ENCODE data around the gene SLC22A1. TPM values are rescaled to one million over a fixed set of nuclear protein-coding genes. Genes with fewer than 3 reads are reported as not detected.

Gene SLC22A1
- polyA plus RNA-seq, 1 of the 3 experiments (the other 2 are of a cell fraction), result 0.20 TPM

DNA sequence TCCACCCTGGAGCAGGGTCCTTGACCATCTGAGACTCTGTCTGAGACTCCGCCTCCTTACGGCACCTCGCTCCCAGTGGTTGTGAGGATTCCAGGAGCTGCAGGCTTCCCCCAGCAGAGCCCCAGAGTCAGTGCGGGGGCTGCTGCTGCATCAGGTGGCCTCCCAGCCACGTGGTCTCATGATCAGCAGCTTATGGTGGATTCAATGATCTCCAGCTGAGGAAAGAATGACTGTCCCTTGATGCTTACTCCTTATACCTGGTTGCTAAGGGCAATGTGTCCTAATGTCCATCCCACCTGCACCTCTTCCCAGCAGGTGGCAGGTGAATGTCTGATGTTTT, 40.0 kb downstream of the SLC22A1 start (continued):
- TF ChIP-seq, protein P1, sequence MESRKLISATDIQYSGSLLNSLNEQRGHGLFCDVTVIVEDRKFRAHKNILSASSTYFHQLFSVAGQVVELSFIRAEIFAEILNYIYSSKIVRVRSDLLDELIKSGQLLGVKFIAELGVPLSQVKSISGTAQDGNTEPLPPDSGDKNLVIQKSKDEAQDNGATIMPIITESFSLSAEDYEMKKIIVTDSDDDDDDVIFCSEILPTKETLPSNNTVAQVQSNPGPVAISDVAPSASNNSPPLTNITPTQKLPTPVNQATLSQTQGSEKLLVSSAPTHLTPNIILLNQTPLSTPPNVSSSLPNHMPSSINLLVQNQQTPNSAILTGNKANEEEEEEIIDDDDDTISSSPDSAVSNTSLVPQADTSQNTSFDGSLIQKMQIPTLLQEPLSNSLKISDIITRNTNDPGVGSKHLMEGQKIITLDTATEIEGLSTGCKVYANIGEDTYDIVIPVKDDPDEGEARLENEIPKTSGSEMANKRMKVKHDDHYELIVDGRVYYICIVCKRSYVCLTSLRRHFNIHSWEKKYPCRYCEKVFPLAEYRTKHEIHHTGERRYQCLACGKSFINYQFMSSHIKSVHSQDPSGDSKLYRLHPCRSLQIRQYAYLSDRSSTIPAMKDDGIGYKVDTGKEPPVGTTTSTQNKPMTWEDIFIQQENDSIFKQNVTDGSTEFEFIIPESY (IDR thresholded peaks at IDR 0.05; ENCODE audit: borderline replicate concordance, low read depth), result no peak
- TF ChIP-seq EP300 (IDR thresholded peaks at IDR 0.05; ENCODE audit: borderline replicate concordance in 1 of 2, low read depth in 1 of 2, low read length in 1 of 2) (no peak), FOSL2 (IDR thresholded peaks at IDR 0.05; ENCODE audit: borderline replicate concordance, low read depth) (no peak), TEAD4 (IDR thresholded peaks at IDR 0.05; ENCODE audit: borderline replicate concordance, insufficient read depth) (no peak), POLR2AphosphoS5 (IDR thresholded peaks at IDR 0.05; ENCODE audit: low read depth, low read length) (no peak)
- TF ChIP-seq, protein P2, sequence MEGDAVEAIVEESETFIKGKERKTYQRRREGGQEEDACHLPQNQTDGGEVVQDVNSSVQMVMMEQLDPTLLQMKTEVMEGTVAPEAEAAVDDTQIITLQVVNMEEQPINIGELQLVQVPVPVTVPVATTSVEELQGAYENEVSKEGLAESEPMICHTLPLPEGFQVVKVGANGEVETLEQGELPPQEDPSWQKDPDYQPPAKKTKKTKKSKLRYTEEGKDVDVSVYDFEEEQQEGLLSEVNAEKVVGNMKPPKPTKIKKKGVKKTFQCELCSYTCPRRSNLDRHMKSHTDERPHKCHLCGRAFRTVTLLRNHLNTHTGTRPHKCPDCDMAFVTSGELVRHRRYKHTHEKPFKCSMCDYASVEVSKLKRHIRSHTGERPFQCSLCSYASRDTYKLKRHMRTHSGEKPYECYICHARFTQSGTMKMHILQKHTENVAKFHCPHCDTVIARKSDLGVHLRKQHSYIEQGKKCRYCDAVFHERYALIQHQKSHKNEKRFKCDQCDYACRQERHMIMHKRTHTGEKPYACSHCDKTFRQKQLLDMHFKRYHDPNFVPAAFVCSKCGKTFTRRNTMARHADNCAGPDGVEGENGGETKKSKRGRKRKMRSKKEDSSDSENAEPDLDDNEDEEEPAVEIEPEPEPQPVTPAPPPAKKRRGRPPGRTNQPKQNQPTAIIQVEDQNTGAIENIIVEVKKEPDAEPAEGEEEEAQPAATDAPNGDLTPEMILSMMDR (IDR thresholded peaks at IDR 0.05), result no peak

DNA sequence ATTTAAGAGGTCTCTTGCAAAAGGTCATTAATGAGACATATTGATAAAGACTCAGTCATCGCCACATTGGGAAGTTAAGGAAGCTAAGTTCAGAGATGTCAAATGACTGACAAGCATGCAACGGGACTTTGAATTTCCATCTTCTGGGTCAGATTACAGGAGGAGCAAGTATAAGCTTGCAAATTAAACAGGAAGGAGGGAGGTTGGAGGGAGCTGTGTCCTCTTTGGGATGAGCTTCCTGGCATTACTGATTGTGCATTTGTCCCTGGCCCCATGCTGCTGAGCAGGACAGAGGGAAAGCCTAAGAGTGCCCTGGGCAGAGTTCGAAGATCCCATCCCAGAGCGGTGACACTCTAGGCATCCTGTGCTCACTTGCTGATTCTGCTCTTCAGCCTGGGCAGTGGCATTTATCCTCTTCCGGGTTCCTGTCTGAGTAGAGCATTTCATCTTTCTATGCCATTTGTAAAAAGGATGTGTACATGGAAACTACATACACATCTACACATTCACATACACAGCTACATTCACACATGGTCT, 40.5 kb downstream of the SLC22A1 start:
- DNase-seq, result no peak
- H2AFZ ChIP-seq (ENCODE audit: low read depth), result no peak overlapping the region
- no peaks in the 10 kb centered on the region for H3K36me3 ChIP-seq (replicated peaks in 1 of 2; ENCODE audit: control insufficient read depth in 1 of 2, insufficient read depth in 2 of 2, low read length in 1 of 2)
- H3K79me2 ChIP-seq (ENCODE audit: insufficient read depth), result no peaks in the 10 kb centered on the region
- H3K9me3 ChIP-seq, result no peaks in the 10 kb centered on the region
- WGBS (ENCODE audit: low lambda C conversion rate), result 63% methylated on average over 5 of the region's 5 CpGs
- ChIA-PET CTCF (interaction anchor here (1.5 to 1.9 kb wide), 2 partner anchors 24 to 293 kb away, joined by 4 to 6 read pairs; no protein-coding TSS in a partner anchor), POLR2A (no interaction called here)
- no peaks in the 10 kb centered on the region for H3K9me2 ChIP-seq
- H3F3A ChIP-seq (replicated peaks; ENCODE audit: insufficient read depth), result no peaks in the 10 kb centered on the region
- H3K27ac ChIP-seq (ENCODE audit: low read depth in 2 of 2, low read length in 1 of 2), result no peak overlapping the region
- no peak overlapping the region for H3K4me3 ChIP-seq (ENCODE audit: low read depth in 2 of 2, low read length in 1 of 2)
- H3K27me3 ChIP-seq (ENCODE audit: insufficient read depth), result no peaks in the 10 kb centered on the region; the same call in 1 of the 2 replicates
- no peak overlapping the region for H3K9ac ChIP-seq
- no peaks in the 10 kb centered on the region for H4K20me1 ChIP-seq (ENCODE audit: insufficient read depth)
- no peak overlapping the region for H3K4me2 ChIP-seq
- H3K4me1 ChIP-seq (ENCODE audit: control insufficient read depth in 1 of 2, insufficient read depth in 2 of 2, low read depth in 1 of 2, low read length in 1 of 2), result peaks cover 0 to 8% of the 10 kb centered on the region in 2 experiments; a peak in 1 of 4 replicates
- TF ChIP-seq YY1 (IDR thresholded peaks at IDR 0.05; ENCODE audit: low read depth) (no peak), POLR2AphosphoS5 (IDR thresholded peaks at IDR 0.05; ENCODE audit: low read depth, low read length) (no peak), MXI1 (IDR thresholded peaks at IDR 0.05; ENCODE audit: low read depth, low read length) (no peak)

DNA sequence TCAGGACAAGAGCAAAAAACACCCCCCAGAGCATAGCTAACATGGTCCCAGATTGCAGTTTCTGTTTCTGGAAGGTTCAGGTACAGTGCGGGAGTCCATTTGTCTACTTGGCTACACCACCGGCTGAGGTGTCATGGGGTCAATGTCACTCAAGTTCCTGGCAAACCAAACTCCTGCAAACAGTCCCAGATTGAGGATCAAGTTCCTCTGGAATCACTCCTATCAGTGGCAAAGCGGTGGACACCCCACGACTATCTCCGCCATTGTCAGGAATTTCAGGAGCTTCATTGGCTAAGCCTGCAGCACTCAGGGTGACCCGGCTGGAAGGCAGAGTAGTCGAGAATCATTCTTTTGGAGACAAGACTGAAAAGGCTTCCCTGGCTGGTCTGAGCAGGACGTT, 41.8 kb downstream of the SLC22A1 start:
- no peak overlapping the region for H3K4me2 ChIP-seq
- no peak overlapping the region for H2AFZ ChIP-seq (ENCODE audit: low read depth)
- H3K36me3 ChIP-seq (replicated peaks in 1 of 2; ENCODE audit: control insufficient read depth in 1 of 2, insufficient read depth in 2 of 2, low read length in 1 of 2), result no peaks in the 10 kb centered on the region
- ChIA-PET POLR2A (no interaction called here), CTCF (no interaction called here)
- TF ChIP-seq SIN3A (IDR thresholded peaks at IDR 0.05; ENCODE audit: borderline replicate concordance, low read depth, low read length), result no peak
- H3K9me3 ChIP-seq, result no peaks in the 10 kb centered on the region
- no peak overlapping the region for H3K9ac ChIP-seq
- H3F3A ChIP-seq (replicated peaks; ENCODE audit: insufficient read depth), result no peaks in the 10 kb centered on the region
- no peaks in the 10 kb centered on the region; the same call in 1 of the 2 replicates for H3K27me3 ChIP-seq (ENCODE audit: insufficient read depth)
- no peaks in the 10 kb centered on the region for H4K20me1 ChIP-seq (ENCODE audit: insufficient read depth)
- no peak for DNase-seq
- H3K4me1 ChIP-seq (ENCODE audit: control insufficient read depth in 1 of 2, insufficient read depth in 2 of 2, low read depth in 1 of 2, low read length in 1 of 2), result peaks cover 0 to 8% of the 10 kb centered on the region in 2 experiments; a peak in 1 of 4 replicates
- no peak overlapping the region for H3K27ac ChIP-seq (ENCODE audit: low read depth in 2 of 2, low read length in 1 of 2)
- H3K4me3 ChIP-seq (ENCODE audit: low read depth in 2 of 2, low read length in 1 of 2), result no peak overlapping the region
- no peaks in the 10 kb centered on the region for H3K9me2 ChIP-seq
- no peaks in the 10 kb centered on the region for H3K79me2 ChIP-seq (ENCODE audit: insufficient read depth)
- WGBS (ENCODE audit: low lambda C conversion rate), result 44% methylated on average over 4 of the region's 8 CpGs
